GM18858 (cell line): Measurements from ENCODE around the gene RBP2.

ENCODE experiments used
- ATAC-seq: cut with Tn5 transposase; IDR thresholded peaks from one replicate; pipeline ENCODE4 v1.9.1; 2021; ENCODE audit not compliant: unreplicated experiment

RBP2 gene

GRCh38 chr3:139476348-139476747 is at the start of gene RBP2:
TSS of gene RBP2 (minus strand) at chr3:139476516. CDS start at chr3:139476459, 57 bp downstream.
- ATAC-seq, result no peak

GRCh38 chr3:139524841-139525636 is 48.7 kb upstream of the RBP2 start:
- ATAC-seq, result no peak

GRCh38 chr3:139523718-139524117 is 47.4 kb upstream of the RBP2 start:
- no peak for ATAC-seq

GRCh38 chr3:139523166-139523565 is 46.9 kb upstream of the RBP2 start:
- ATAC-seq, result no peak

- ATAC-seq, result no peak
Observed at GRCh38 chr3:139522421-139522820, 46.1 kb upstream of the RBP2 start.

GRCh38 chr3:139521816-139522215 is 45.5 kb upstream of the RBP2 start:
- no peak for ATAC-seq

- ATAC-seq, result no peak
Observed at GRCh38 chr3:139521144-139521543, 44.8 kb upstream of the RBP2 start.

GRCh38 chr3:139519998-139520737 is 43.9 kb upstream of the RBP2 start:
- ATAC-seq, result no peak

- no peak for ATAC-seq
Observed at GRCh38 chr3:139518926-139519842, 42.9 kb upstream of the RBP2 start.

GRCh38 chr3:139518306-139518705 is 42.0 kb upstream of the RBP2 start:
- ATAC-seq, result no peak

GRCh38 chr3:139517321-139518065 is 41.2 kb upstream of the RBP2 start:
- ATAC-seq, result no peak

- ATAC-seq, result no peak
Observed at GRCh38 chr3:139514741-139515140, 38.4 kb upstream of the RBP2 start.

- no peak for ATAC-seq
Observed at GRCh38 chr3:139509631-139510030, 33.3 kb upstream of the RBP2 start.

GRCh38 chr3:139506766-139507165 is 30.4 kb upstream of the RBP2 start:
- no peak for ATAC-seq

GRCh38 chr3:139505829-139506386 is 29.6 kb upstream of the RBP2 start:
- ATAC-seq, result no peak

- ATAC-seq, result no peak
Observed at GRCh38 chr3:139499536-139499935, 23.2 kb upstream of the RBP2 start.

- ATAC-seq, result no peak
Observed at GRCh38 chr3:139493826-139494385, 17.6 kb upstream of the RBP2 start.

- no peak for ATAC-seq
Observed at GRCh38 chr3:139491966-139492365, 15.7 kb upstream of the RBP2 start.

GRCh38 chr3:139491027-139491700 is 14.8 kb upstream of the RBP2 start:
- no peak for ATAC-seq
